ENCODE results near the gene NEDD9.

NEDD9 gene

GRCh38 chr6:11168091-11168635 lies 64.3 kb downstream of the NEDD9 start:
- DNase-seq = no peak

DNA sequence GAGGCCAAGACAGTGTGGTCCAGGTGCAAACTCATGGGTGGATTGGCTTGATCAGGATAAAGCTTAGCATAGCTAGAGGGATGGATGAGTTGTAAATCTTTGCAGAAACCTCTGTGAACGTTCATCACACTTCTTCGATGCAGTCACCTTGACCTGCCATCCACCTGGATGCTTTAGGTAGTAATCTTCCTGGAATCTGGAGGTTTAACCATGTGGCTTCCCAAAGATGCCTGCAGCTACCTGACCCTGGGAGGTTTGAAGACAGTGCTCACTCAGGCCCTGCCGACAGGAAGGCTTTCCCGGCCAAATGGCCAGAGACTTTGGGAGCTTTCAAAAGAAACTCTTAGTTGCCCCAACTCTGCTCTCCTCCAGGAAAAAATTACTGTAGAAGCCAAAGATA lies 65.5 kb downstream of the NEDD9 start:
- DNase-seq = no peak

GRCh38 chr6:11164717-11165646 lies 67.5 kb downstream of the NEDD9 start:
- no peak for DNase-seq

DNA sequence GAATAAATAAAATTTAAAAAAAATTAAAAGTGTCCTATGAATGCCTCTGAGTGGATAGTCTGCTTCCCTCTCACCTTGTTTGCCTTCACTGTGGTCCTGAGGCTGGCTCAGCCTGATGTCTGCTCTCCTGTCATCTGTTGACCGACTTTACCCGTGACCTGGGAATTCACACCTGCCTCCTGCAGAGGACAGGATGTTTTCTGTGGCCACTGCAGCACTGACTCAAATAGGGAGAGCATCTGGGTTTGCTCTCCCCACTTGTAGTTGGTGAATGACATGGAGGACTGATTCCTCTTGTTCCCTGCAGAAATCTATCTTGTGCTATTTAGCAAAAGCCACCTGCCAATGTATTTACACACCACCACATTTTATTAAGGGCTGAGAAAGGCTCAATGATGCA lies 68.5 kb downstream of the NEDD9 start:
- no peak for DNase-seq

GRCh38 chr6:11162262-11162661 lies 70.2 kb downstream of the NEDD9 start:
- no peak for DNase-seq

GRCh38 chr6:11161031-11161956 lies 71.2 kb downstream of the NEDD9 start:
- DNase-seq = no peak

DNA sequence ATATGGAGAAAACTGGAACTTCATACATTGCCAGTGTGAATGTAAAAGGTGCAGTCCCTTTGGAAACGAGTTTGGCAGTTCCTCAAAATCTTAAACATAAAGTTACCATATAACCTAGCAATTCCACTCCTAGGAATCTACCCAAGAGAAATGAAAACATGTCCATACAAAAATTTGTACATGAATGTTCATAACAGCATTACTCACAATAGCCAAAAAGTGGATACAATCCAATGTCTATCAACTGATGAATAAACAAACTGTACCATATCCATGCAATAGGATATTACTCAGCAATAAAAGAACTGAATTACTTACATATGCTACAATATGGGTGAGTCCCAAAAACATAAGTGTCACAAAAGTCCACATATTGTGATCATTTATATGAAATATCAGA lies 72.3 kb downstream of the NEDD9 start:
- DNase-seq = no peak

GRCh38 chr6:11155589-11155988 lies 76.9 kb downstream of the NEDD9 start:
- DNase-seq = no peak

- DNase-seq = no peak
Observed at GRCh38 chr6:11153447-11153846, 79.0 kb downstream of the NEDD9 start.

DNA sequence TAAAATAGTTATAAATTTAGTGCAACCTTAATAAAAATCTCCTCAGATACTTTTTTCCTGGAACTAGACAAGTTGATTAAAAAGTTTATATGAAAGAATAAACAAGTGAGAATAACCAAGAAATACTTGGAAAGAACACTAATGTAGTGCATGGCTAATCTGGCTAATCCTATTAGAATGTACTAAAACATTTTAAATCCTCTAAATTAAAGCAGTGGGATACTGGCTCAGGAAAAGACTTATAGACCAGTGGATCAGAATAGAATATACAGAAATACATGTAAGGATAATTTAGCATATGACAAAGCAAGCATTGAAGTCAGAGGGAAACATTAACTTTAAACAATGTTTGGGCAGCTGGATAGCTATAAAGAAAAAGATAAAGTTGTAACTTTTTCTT lies 79.9 kb downstream of the NEDD9 start:
- no peak for DNase-seq

- DNase-seq = no peak
Observed at GRCh38 chr6:11151488-11151887, 81.0 kb downstream of the NEDD9 start.

DNA sequence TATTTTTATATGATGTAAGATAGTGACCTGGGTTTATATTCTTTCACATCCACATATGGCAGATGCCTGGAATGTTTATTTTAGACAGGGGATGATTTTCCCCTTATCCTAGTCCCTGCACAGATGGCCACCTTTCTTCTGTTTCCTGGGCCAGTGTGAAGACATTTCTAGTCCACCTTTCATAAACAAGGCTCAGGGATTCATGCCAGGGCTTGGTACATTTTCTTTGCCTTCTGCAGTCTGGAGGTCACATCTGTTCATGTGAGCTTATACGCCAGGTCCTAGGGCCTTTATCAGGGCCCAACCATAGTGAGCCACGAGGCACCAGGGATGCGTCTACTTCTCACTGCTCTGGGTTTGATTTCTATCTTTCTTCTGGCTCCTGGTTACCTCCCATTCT lies 82.9 kb downstream of the NEDD9 start:
- DNase-seq = no peak

DNA sequence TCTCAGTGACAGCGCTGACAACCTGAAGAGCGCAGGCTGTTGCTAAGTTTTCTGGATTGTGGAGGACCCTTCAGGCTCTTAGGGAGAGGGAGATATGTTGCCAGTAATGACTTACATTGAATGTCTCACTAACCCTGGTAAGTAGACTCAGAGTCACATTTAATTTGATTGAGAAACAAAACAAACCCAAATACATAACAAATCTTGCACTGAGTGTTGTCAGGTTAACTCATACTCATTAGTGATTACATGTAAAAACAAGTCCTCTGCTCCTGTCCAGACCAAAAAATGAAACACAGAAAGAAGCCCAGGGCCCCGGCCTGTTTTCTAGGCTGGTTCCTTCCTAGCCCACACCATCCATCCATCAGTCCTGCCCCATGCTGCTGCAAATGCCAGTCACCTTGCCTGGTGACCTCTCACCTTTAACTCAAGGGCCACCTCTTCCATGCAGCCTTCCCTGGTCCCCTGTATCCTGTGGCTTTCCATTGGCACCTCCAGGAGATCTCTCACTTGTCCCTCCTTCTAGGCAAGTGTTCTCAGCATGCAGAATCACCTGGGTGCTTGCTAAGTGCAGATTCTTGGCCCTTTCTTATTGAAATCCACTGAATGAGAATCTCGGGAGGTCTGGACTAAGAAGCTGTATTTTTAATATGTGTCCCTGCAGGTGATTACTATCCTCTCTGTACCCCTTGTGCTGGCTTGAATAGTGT lies 86.2 kb downstream of the NEDD9 start:
- no peak for DNase-seq

GRCh38 chr6:11144393-11144851 lies 88.0 kb downstream of the NEDD9 start:
- peak; percentile 86 for DNase-seq

GRCh38 chr6:11143394-11144371 lies 88.8 kb downstream of the NEDD9 start:
- no peak for DNase-seq

- no peak for DNase-seq
Observed at GRCh38 chr6:11142296-11143027, 90.0 kb downstream of the NEDD9 start.

- no peak for DNase-seq
Observed at GRCh38 chr6:11141295-11141694, 91.2 kb downstream of the NEDD9 start.

- no peak for DNase-seq
Observed at GRCh38 chr6:11140056-11140455, 92.4 kb downstream of the NEDD9 start.

DNA sequence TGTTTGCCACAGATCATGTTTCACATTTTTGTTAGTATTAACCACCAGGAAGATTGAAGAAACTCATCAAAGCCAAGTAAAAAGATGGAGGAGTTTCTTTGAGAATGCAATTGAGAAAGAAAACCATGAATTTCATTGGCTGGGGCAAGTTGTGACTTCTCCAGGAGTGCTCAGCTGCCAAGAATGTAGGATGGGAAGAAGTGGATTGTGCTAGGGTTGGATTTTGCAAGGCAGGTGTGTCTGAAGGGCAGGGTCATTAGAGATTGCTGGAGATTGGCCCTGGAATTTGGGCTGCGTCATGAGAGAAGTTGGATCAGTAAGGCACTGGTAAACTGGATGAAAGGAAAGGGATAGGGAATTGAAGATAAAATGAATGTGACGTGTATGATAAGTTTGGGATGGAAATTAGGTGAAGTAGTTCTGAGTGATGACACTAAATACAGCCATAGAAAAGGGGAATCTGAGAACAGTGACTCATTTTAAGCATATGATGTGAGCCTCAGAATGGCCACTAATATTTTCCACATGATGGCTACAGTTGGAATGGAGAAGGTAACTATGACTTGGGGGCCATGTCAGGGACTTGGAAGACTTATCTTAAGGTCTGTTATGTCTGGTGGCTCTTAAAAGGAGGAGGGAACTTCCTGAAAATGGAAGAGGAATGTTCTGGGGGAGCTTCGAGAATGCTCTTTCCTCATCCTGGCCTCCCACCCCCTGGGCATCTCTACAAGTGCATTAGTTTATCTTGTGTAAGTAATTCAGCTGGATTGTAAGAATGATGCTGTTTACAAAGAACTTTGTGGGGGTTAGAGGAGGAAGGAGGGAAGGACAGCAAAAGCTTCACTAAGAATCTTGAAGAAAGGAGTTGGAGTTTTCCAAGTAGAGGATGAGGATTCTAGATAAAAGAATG lies 93.2 kb downstream of the NEDD9 start:
- no peak for DNase-seq

DNA sequence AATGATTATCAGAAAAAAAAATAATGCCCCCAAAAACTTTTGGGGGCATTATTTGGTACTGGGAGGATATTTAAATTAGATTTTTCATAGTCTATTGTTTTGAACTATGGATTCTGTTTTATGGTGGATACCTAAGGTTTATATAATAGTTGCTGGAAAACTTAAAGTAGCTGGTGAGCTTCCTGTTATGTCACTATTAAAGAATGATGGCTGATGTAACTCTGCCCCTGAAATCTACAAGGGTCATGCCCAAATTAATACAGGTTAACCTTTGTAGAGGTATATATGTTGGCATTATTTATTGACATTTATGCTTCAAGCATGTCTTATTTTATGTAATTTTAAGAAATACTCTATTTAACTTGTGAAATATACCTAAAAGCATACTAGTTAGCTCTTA lies 95.7 kb downstream of the NEDD9 start:
- DNase-seq = no peak
